ENCODE measurements around the gene SGSM2. TPM values are rescaled to one million over a fixed set of nuclear protein-coding genes. Genes with fewer than 3 reads are reported as not detected.

SGSM2 gene, protein sequence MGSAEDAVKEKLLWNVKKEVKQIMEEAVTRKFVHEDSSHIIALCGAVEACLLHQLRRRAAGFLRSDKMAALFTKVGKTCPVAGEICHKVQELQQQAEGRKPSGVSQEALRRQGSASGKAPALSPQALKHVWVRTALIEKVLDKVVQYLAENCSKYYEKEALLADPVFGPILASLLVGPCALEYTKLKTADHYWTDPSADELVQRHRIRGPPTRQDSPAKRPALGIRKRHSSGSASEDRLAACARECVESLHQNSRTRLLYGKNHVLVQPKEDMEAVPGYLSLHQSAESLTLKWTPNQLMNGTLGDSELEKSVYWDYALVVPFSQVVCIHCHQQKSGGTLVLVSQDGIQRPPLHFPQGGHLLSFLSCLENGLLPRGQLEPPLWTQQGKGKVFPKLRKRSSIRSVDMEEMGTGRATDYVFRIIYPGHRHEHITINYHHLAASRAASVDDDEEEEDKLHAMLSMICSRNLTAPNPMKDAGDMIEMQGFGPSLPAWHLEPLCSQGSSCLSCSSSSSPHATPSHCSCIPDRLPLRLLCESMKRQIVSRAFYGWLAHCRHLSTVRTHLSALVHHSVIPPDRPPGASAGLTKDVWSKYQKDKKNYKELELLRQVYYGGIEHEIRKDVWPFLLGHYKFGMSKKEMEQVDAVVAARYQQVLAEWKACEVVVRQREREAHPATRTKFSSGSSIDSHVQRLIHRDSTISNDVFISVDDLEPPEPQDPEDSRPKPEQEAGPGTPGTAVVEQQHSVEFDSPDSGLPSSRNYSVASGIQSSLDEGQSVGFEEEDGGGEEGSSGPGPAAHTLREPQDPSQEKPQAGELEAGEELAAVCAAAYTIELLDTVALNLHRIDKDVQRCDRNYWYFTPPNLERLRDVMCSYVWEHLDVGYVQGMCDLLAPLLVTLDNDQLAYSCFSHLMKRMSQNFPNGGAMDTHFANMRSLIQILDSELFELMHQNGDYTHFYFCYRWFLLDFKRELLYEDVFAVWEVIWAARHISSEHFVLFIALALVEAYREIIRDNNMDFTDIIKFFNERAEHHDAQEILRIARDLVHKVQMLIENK
- total RNA-seq: 10 to 100 TPM; 65.9 to 67.8 TPM

DNA sequence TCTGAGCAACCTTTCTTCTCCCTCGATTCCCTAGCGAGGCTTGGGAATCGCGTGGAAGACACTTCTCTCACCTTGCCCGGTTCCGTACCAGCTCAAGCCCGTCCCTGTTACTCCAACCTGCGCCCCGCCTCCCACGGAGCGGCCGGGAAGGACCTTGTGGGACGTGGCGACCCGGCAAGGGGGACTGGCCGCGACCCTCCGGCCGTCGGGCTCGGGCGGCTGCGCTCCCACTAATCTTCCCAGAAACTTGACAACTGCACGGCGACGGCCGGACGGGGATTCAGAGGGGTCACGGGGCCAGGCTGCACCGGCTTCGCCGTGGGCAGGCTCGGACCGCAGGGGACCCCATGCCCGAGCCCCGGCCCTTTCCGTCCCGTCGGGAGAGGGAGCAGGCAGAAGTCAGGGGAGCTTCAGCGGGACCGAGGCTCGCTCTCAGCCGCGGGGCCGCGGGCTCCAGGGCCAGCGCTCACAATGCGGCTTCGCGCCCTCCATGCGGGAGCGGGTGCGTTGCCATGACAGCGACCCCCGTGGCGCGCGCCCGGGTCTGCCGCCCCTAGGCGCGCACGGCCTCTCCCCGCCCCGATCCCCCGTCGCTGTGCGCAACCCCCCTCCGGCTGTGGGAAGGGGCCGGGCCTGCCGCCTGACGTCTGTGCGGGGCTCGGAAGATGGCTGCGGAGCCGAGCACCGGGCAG is at the start of gene SGSM2:
Gene SGSM2, plus strand, starts transcription at position 650 of the 692 bp plus-strand sequence. CDS start 188 bp downstream, outside the sequence.
- ATAC-seq (peak; percentile 50), DNase-seq (peak; percentile 74)
- Mint-ChIP-seq H3K4me1 (ENCODE audit: low read depth) (peaks cover 11% of the 10 kb centered on the region), H3K9me3 (ENCODE audit: insufficient read depth) (no peaks in the 10 kb centered on the region), H3K27me3 (ENCODE audit: low read depth) (no peaks in the 10 kb centered on the region), H3K27ac (peak within 1 kb of the TSS; percentile 96), H3K4me3 (peak within 1 kb of the TSS; percentile 99), H3K36me3 (ENCODE audit: low read depth) (peaks cover 18% of the 10 kb centered on the region)
- POLR2A ChIA-PET: interaction anchor here (0.6 to 2.0 kb wide), 15 partner anchors 9 to 507 kb away, joined by 3 to 10 read pairs (median 4); partner anchors contain the start of genes HIC1, RPA1 and SMYD4
- CTCF ChIA-PET: interaction anchor here (0.9 to 5.0 kb wide), 11 partner anchors 16 to 616 kb away, joined by 3 to 36 read pairs (median 4); partner anchors contain the start of gene HIC1

- POLR2A ChIA-PET: no interaction called here
- Mint-ChIP-seq H3K27ac (no peak overlapping the region), H3K9me3 (ENCODE audit: insufficient read depth) (no peaks in the 10 kb centered on the region), H3K36me3 (ENCODE audit: low read depth) (peaks cover 57% of the 10 kb centered on the region), H3K27me3 (ENCODE audit: low read depth) (no peaks in the 10 kb centered on the region), H3K4me1 (ENCODE audit: low read depth) (peaks cover 8% of the 10 kb centered on the region), H3K4me3 (no peak overlapping the region)
- no peak for DNase-seq
- ATAC-seq: no peak
- CTCF ChIA-PET: interaction anchor here (1.4 kb wide), 1 partner anchor 13 kb away, joined by 3 read pairs; no protein-coding TSS in a partner anchor
Observed at GRCh38 chr17:2289878-2290478, 47.3 kb upstream of the SGSM2 start.

GRCh38 chr17:2292100-2292499 is 45.2 kb upstream of the SGSM2 start:
- ChIA-PET CTCF (interaction anchor here (0.7 to 2.7 kb wide), 3 partner anchors 9 to 237 kb away, joined by 3 to 8 read pairs (median 4); partner anchors contain the start of gene HIC1), POLR2A (no interaction called here)
- H3K4me1 Mint-ChIP-seq (ENCODE audit: low read depth): peaks cover 26% of the 10 kb centered on the region
- ATAC-seq (no peak), DNase-seq (no peak)
- H3K27ac Mint-ChIP-seq: no peak overlapping the region
- no peaks in the 10 kb centered on the region for H3K27me3 Mint-ChIP-seq (ENCODE audit: low read depth)
- peaks cover 69% of the 10 kb centered on the region for H3K36me3 Mint-ChIP-seq (ENCODE audit: low read depth)
- H3K9me3 Mint-ChIP-seq (ENCODE audit: insufficient read depth): no peaks in the 10 kb centered on the region
- H3K4me3 Mint-ChIP-seq: no peak overlapping the region

DNA sequence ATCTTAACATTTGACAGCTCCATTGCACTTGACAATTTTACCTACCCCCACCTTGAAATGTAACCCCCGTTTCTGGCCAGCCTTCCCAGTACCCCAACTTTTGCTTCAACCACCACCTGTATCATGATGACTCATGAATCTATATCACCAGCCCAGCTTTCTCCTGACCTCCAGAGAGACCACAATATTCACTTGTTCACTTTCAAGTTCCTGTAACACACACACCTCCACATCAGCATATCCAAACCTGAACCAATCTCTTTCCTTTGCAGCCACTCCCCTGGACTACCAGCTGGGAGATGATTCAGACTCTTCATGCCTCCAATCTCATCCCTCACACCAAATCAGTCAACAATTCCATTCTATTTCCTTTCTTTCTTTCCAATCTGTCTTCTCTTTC is 41.7 kb upstream of the SGSM2 start:
- Mint-ChIP-seq H3K27ac (peak overlapping the region; percentile 29), H3K4me1 (ENCODE audit: low read depth) (peaks cover 48% of the 10 kb centered on the region), H3K4me3 (no peak overlapping the region), H3K27me3 (ENCODE audit: low read depth) (no peaks in the 10 kb centered on the region), H3K9me3 (ENCODE audit: insufficient read depth) (no peaks in the 10 kb centered on the region), H3K36me3 (ENCODE audit: low read depth) (peaks cover 74% of the 10 kb centered on the region)
- ATAC-seq (peak; percentile 71), DNase-seq (no peak)
- CTCF ChIA-PET: interaction anchor here (0.7 to 1.9 kb wide), 3 partner anchors 13 to 241 kb away, joined by 3 to 7 read pairs (median 5); partner anchors contain the start of gene HIC1
- POLR2A ChIA-PET: interaction anchor here (1.0 kb wide), 1 partner anchor 29 kb away, joined by 3 read pairs; no protein-coding TSS in a partner anchor

GRCh38 chr17:2297023-2297422 is 40.3 kb upstream of the SGSM2 start:
- ChIA-PET CTCF (interaction anchor here (1.2 kb wide), 1 partner anchor 76 kb away, joined by 3 read pairs; no protein-coding TSS in a partner anchor), POLR2A (interaction anchor here (0.6 kb wide), 1 partner anchor 17 kb away, joined by 4 read pairs; no protein-coding TSS in a partner anchor)
- DNase-seq (no peak), ATAC-seq (no peak)
- Mint-ChIP-seq H3K4me3 (no peak overlapping the region), H3K9me3 (ENCODE audit: insufficient read depth) (no peaks in the 10 kb centered on the region), H3K27me3 (ENCODE audit: low read depth) (no peaks in the 10 kb centered on the region), H3K4me1 (ENCODE audit: low read depth) (peaks cover 61% of the 10 kb centered on the region), H3K36me3 (ENCODE audit: low read depth) (peaks cover 69% of the 10 kb centered on the region), H3K27ac (no peak overlapping the region)

DNA sequence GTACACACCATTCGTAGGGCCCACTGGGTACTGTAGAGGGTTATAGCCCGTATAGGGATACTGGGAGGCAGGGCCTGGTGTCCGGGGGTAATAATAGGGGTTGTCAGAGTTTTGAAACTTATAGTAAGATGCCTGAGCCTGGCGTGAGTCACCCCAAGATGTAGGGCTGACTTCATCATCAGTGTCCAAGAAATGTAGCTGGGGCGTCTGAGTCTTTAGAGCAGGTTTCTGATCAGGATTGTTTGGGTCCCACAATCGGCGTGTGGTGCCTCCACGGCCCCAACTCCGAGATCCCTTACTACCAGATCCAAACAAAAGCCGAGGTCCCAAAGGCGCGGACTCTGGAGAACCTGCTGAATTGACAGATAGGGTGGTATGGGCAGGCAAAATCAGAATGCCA is 38.2 kb upstream of the SGSM2 start:
- CTCF ChIA-PET: interaction anchor here (1.0 to 1.3 kb wide), 2 partner anchors 16 to 54 kb away, joined by 3 read pairs; no protein-coding TSS in a partner anchor
- H3K4me3 Mint-ChIP-seq: no peak overlapping the region

GRCh38 chr17:2299756-2300155 is 37.5 kb upstream of the SGSM2 start:
- DNase-seq (no peak), ATAC-seq (no peak)
- no peak overlapping the region for H3K4me3 Mint-ChIP-seq
- H3K9me3 Mint-ChIP-seq (ENCODE audit: insufficient read depth): no peaks in the 10 kb centered on the region
- ChIA-PET POLR2A (no interaction called here), CTCF (interaction anchor here (1.3 kb wide), 1 partner anchor 53 kb away, joined by 3 read pairs; no protein-coding TSS in a partner anchor)
- peaks cover 55% of the 10 kb centered on the region for H3K36me3 Mint-ChIP-seq (ENCODE audit: low read depth)
- H3K4me1 Mint-ChIP-seq (ENCODE audit: low read depth): peaks cover 66% of the 10 kb centered on the region
- H3K27ac Mint-ChIP-seq: no peak overlapping the region
- H3K27me3 Mint-ChIP-seq (ENCODE audit: low read depth): no peaks in the 10 kb centered on the region

More for the DNA sequence above, 38.2 kb upstream of the SGSM2 start:
- Mint-ChIP-seq H3K27ac (no peak overlapping the region), H3K9me3 (ENCODE audit: insufficient read depth) (no peaks in the 10 kb centered on the region), H3K4me1 (ENCODE audit: low read depth) (peaks cover 67% of the 10 kb centered on the region), H3K36me3 (ENCODE audit: low read depth) (peaks cover 59% of the 10 kb centered on the region), H3K27me3 (ENCODE audit: low read depth) (no peaks in the 10 kb centered on the region)
- no peak for DNase-seq
- ATAC-seq: no peak
- POLR2A ChIA-PET: no interaction called here

DNA sequence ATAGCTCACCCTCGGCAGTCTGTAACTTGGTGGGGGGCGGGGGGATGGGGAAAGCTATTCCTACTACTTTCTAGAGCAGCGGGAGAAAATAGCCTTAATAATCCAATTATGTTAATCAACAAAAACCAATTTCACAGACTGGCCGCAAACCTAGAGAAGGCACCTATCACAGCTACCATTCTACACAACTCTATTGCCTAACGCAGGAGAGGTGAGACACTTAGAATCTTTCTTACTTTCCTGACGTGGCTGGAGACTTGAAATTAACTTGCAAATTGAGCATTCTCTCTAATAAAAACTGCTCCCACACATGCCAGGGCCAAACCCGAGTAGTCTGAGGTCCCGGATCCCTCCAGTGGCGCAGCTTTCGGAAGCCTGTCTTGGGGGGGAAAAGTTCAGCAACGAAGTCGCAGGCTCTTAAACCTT is 34.5 kb upstream of the SGSM2 start:
- Mint-ChIP-seq H3K36me3 (ENCODE audit: low read depth) (peaks cover 44% of the 10 kb centered on the region), H3K4me3 (peak overlapping the region; percentile 95), H3K27me3 (ENCODE audit: low read depth) (no peaks in the 10 kb centered on the region), H3K27ac (peak overlapping the region; percentile 83), H3K4me1 (ENCODE audit: low read depth) (peaks cover 57% of the 10 kb centered on the region), H3K9me3 (ENCODE audit: insufficient read depth) (no peaks in the 10 kb centered on the region)
- no peak for ATAC-seq
- ChIA-PET CTCF (interaction anchor here (0.7 to 3.3 kb wide), 14 partner anchors 10 to 249 kb away, joined by 3 to 13 read pairs (median 4); partner anchors contain the start of genes HIC1 and TSR1), POLR2A (interaction anchor here (0.6 to 1.8 kb wide), 7 partner anchors 11 to 247 kb away, joined by 3 to 5 read pairs (median 3); no protein-coding TSS in a partner anchor)
- DNase-seq: no peak

GRCh38 chr17:2303204-2304188 is 33.8 kb upstream of the SGSM2 start, which contains the start of the genes SMG6 and SRR:
TSS of gene SMG6 (minus strand) at chr17:2303785. CDS start at chr17:2303720, 65 bp downstream.
TSS of gene SRR (plus strand) at chr17:2303950. CDS start at chr17:2315561, 11,611 bp downstream.
- ATAC-seq: peak; percentile 90

More at GRCh38 chr17:2303204-2304188, 33.8 kb upstream of the SGSM2 start, which contains the start of the genes SMG6 and SRR:
- Mint-ChIP-seq H3K27me3 (ENCODE audit: low read depth) (no peaks in the 10 kb centered on the region), H3K9me3 (ENCODE audit: insufficient read depth) (no peaks in the 10 kb centered on the region), H3K4me1 (ENCODE audit: low read depth) (peaks cover 56% of the 10 kb centered on the region), H3K4me3 (peak within 1 kb of the TSS; percentile 95), H3K36me3 (ENCODE audit: low read depth) (peaks cover 40% of the 10 kb centered on the region), H3K27ac (peak within 1 kb of the TSS; percentile 83)
- peak; percentile 96 for DNase-seq
- POLR2A ChIA-PET: interaction anchor here (0.6 to 1.8 kb wide), 6 partner anchors 10 to 248 kb away, joined by 3 to 5 read pairs (median 3); no protein-coding TSS in a partner anchor
- CTCF ChIA-PET: interaction anchor here (0.6 to 3.3 kb wide), 14 partner anchors 11 to 250 kb away, joined by 3 to 13 read pairs (median 4); partner anchors contain the start of genes HIC1 and TSR1

Data from activated CD8-positive, alpha-beta T cell treated with anti-CD3 and anti-CD28 coated beads, Interleukin-2, amount 10 ng/mL, durations not matched to agents 7 days and 5 days (primary cell).